CD14-positive monocyte (primary cell): ENCODE results near the gene FAM170B. TPM values are rescaled to one million over a fixed set of nuclear protein-coding genes. Genes with fewer than 3 reads are reported as not detected.

ENCODE experiments used
- DNase-seq, 3 donors: peaks; one replicate each; pipeline ENCODE4 v3.0.0-alpha.2; 2011 to 2022
- H2AFZ ChIP-seq: 2 replicates; pipeline ENCODE4 v1.6.0; 2012; ENCODE audit warnings: mild to moderate bottlenecking, low read depth, low read length, inconsistent platforms; ENCODE audit not compliant: insufficient read depth, poor library complexity, severe bottlenecking
- H3K27ac ChIP-seq, 2 donors: 1 replicate in 1 of 2; 2 replicates in 1 of 2; pipeline ENCODE4 v1.5.1; 2012 to 2013; ENCODE audit warnings: low read length in 2 of 2, control low read depth in 1 of 2, inconsistent platforms in 1 of 2, low read depth in 1 of 2, mild to moderate bottlenecking in 1 of 2
- H3K27me3 ChIP-seq, 2 donors: one replicate each; pipeline versions ENCODE4 v1.6.0 to v1.6.1; 2011 to 2013; ENCODE audit warnings: low read length in 2 of 2; ENCODE audit not compliant: control insufficient read depth in 2 of 2, insufficient read depth in 2 of 2
- H3K36me3 ChIP-seq, 2 donors: replicated peaks in 1 of 2; 1 replicate in 1 of 2; 2 replicates in 1 of 2; pipeline versions ENCODE4 v1.5.1 to v1.6.1; 2012 to 2013; ENCODE audit warnings: low read length in 2 of 2, control low read depth in 1 of 2, inconsistent platforms in 1 of 2, mild to moderate bottlenecking in 1 of 2; ENCODE audit not compliant: insufficient read depth in 2 of 2, control insufficient read depth in 1 of 2
- H3K4me1 ChIP-seq, 2 donors: 1 replicate in 1 of 2; 2 replicates in 1 of 2; pipeline versions ENCODE4 v1.5.1 to v1.6.1; 2012 to 2013; ENCODE audit warnings: low read length in 2 of 2, control low read depth in 1 of 2, inconsistent platforms in 1 of 2, mild to moderate bottlenecking in 1 of 2, moderate library complexity in 1 of 2; ENCODE audit not compliant: insufficient read depth in 2 of 2, control insufficient read depth in 1 of 2
- H3K4me2 ChIP-seq: replicated peaks from 2 replicates; pipeline ENCODE3; 2012; ENCODE audit warnings: low read length, moderate library complexity, mild to moderate bottlenecking; ENCODE audit not compliant: poor library complexity, severe bottlenecking; ENCODE audit errors: extremely low read depth
- H3K4me3 ChIP-seq, 3 experiments: fragments of 200-600 bp in 1 of 3; sonication (generic) in 1 of 3; replicated peaks in 1 of 3; 1 replicate in 2 of 3; 2 replicates in 1 of 3; pipeline ENCODE4 v1.5.1; 2011 to 2013; ENCODE audit warnings: low read length in 3 of 3, mild to moderate bottlenecking in 3 of 3, control low read depth in 2 of 3, low read depth in 2 of 3, inconsistent platforms in 1 of 3, moderate library complexity in 1 of 3
- H3K79me2 ChIP-seq: 2 replicates; pipeline ENCODE4 v1.6.0; 2012; ENCODE audit warnings: mild to moderate bottlenecking, control low read depth, inconsistent platforms, low read length, moderate library complexity; ENCODE audit not compliant: insufficient read depth
- H3K9ac ChIP-seq: 2 replicates; pipeline ENCODE4 v1.6.0; 2017; ENCODE audit warnings: low read length, mild to moderate bottlenecking; ENCODE audit not compliant: insufficient read depth, poor library complexity, severe bottlenecking
- H3K9me3 ChIP-seq, 2 donors: replicated peaks in 1 of 2; 1 replicate in 1 of 2; 2 replicates in 1 of 2; pipeline versions ENCODE4 v1.5.1 to v1.6.1; 2012 to 2013; ENCODE audit warnings: low read length in 2 of 2, control low read depth in 1 of 2; ENCODE audit not compliant: control insufficient read depth in 1 of 2, insufficient read depth in 1 of 2
- H4K20me1 ChIP-seq: 2 replicates; pipeline ENCODE4 v1.6.0; 2012; ENCODE audit warnings: mild to moderate bottlenecking, low read length, control low read depth, moderate library complexity; ENCODE audit not compliant: insufficient read depth
- H3K27ac Mint-ChIP-seq, 7 donors: one replicate each; pipeline ENCODE4 v1.8.0; 2020; ENCODE audit warnings: mild to moderate bottlenecking in 7 of 7, mixed read lengths in 7 of 7, moderate library complexity in 6 of 7, inconsistent platforms in 2 of 7
- H3K27me3 Mint-ChIP-seq, 3 donors: one replicate each; pipeline ENCODE4 v1.8.0; 2021 to 2022; ENCODE audit warnings: low read depth in 3 of 3, mild to moderate bottlenecking in 3 of 3, mixed read lengths in 3 of 3, moderate library complexity in 3 of 3, inconsistent platforms in 1 of 3
- H3K36me3 Mint-ChIP-seq, 2 donors: one replicate each; pipeline ENCODE4 v1.8.0; 2020; ENCODE audit warnings: mixed read lengths in 2 of 2, inconsistent platforms in 1 of 2, mild to moderate bottlenecking in 1 of 2
- H3K4me1 Mint-ChIP-seq: one replicate; pipeline ENCODE4 v1.8.0; 2020; ENCODE audit warnings: mild to moderate bottlenecking, mixed read lengths
- H3K4me3 Mint-ChIP-seq, 2 donors: one replicate each; pipeline ENCODE4 v1.8.0; 2020; ENCODE audit warnings: mild to moderate bottlenecking in 2 of 2, mixed read lengths in 2 of 2, moderate library complexity in 1 of 2
- H3K9me3 Mint-ChIP-seq, 7 donors: one replicate each; pipeline ENCODE4 v1.8.0; 2020 to 2022; ENCODE audit warnings: mixed read lengths in 7 of 7, mild to moderate bottlenecking in 6 of 7, moderate library complexity in 6 of 7, inconsistent platforms in 2 of 7
- CTCF ChIP-seq: fragments of 200-600 bp; IDR thresholded peaks from one replicate; pipeline ENCODE4 v1.8.0; 2022; ENCODE audit warnings: antibody characterized with exemption, mild to moderate bottlenecking
- WGBS: methylation state at CpG from one replicate; pipeline ENCODE4 v1.1.5; 2013; ENCODE audit warnings: missing lambda C conversion rate; ENCODE audit not compliant: insufficient coverage; 5-methylcytosine and 5-hydroxymethylcytosine counted together
- intact Hi-C, 2 donors: fragments of 100-400 bp; cut with micrococcal nuclease; formaldehyde crosslinking; loops; one replicate each; pipeline versions ENCODE4 v1.15.0 to v1.15.1; 2023
- polyA plus RNA-seq, 3 donors: library from polyadenylated mRNA; depleted of rRNA in 1 of 3; unstranded in 2 of 3; stranded (reverse) in 1 of 3; fragments of 300-500 nt in 2 of 3; fragments of >200 nt in 1 of 3; fragmentation: Illumina TruSeq in 2 of 3; gene quantifications; 1 replicate in 2 of 3; 2 replicates in 1 of 3; pipeline ENCODE4 v1.2.3, GENCODE V29; 2012 to 2021

The FAM170B gene
- polyA plus RNA-seq, 3 donors = not detected

DNA sequence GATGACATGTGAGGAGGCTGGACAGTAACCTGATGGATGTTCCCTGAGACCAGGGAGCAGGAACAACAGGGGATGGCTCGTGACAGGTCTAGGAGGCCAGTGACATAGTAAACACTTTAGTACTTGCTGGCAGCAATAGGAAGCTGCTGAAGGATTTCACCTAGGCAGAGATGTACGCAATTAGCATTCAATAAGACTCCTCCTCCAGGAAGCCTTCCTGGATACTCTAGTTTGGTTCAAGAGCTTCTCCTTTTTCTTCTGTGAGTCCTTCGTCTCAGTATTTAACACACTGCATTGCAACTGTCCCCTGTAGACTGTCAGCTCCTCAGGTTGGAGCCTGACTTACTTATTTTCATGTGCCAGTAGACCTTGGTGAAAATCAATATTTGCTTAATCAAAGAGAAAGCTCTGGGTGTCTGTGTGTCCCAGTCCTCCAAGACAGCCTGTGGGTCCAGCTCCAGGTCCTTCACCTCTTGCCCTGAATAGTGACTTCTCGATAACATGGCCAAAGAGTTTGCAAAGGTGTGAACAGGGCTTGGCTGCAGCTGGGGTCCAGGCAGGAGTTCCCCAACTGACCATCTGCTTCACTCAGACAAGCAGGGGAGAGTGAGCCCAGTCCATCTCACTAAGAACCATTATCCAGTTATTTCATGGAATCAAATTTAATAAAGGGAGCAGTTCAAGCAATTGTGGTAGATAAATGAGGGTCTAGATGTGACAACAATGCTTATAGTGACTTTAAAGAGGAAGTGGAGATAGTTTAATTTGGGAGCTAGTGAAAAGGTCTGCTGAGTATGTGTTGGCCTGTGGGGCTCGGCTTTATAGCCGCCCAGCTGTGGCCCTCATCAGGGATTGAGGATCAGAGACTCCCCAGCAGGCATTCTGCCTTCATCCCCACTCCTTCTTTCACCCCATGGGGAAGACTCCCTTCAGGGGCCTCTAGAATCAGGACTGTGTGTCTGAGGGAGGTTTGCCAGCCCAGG lies 45.0 kb upstream of the FAM170B start:
- Mint-ChIP-seq H3K4me3 (no peak overlapping the region), H3K27ac (peak overlapping the region; percentile 95 to 99 (median 96)), H3K4me1 (peaks cover 55% of the 10 kb centered on the region), H3K36me3 (peaks cover 8 to 18% of the 10 kb centered on the region in 2 donors), H3K9me3 (no peaks in the 10 kb centered on the region), H3K27me3 (peaks cover 0 to 11% (median 3%) of the 10 kb centered on the region in 3 donors)
- no peaks in the 10 kb centered on the region for H3K27me3 ChIP-seq
- no peaks in the 10 kb centered on the region for H3K36me3 ChIP-seq
- no peak overlapping the region for H2AFZ ChIP-seq
- H4K20me1 ChIP-seq = no peaks in the 10 kb centered on the region
- WGBS = 90% methylated on average over 1 of the region's 6 CpGs
- H3K9ac ChIP-seq = no peak overlapping the region
- no peak overlapping the region for H3K4me3 ChIP-seq
- intact Hi-C loops = loop anchor here (5.0 to 10.0 kb wide), 2 partner anchors 104 to 136 kb away; no protein-coding TSS in a partner anchor
- no peak for TF ChIP-seq CTCF
- no peaks in the 10 kb centered on the region for H3K79me2 ChIP-seq
- no peaks in the 10 kb centered on the region for H3K9me3 ChIP-seq
- H3K27ac ChIP-seq = peak overlapping the region in 1 of 2 donors; percentile 93
- H3K4me2 ChIP-seq = no peak overlapping the region
- DNase-seq = peak in 1 of 3 donors; percentile 41
- H3K4me1 ChIP-seq = peaks cover 40 to 46% of the 10 kb centered on the region in 2 donors

GRCh38 chr10:49177391-49178355 lies 43.9 kb upstream of the FAM170B start:
- peak overlapping the region; percentile 74 to 93 for H3K27ac ChIP-seq
- Mint-ChIP-seq H3K27ac (peak overlapping the region; percentile 95 to 99 (median 96)), H3K36me3 (peaks cover 8 to 18% of the 10 kb centered on the region in 2 donors), H3K27me3 (peaks cover 0 to 11% (median 3%) of the 10 kb centered on the region in 3 donors), H3K9me3 (no peaks in the 10 kb centered on the region), H3K4me1 (peaks cover 55% of the 10 kb centered on the region), H3K4me3 (peak overlapping the region; percentile 65 to 79)
- H3K27me3 ChIP-seq = no peaks in the 10 kb centered on the region
- peak overlapping the region; percentile 17 for H3K4me2 ChIP-seq
- H3K9me3 ChIP-seq = no peaks in the 10 kb centered on the region
- H3K79me2 ChIP-seq = no peaks in the 10 kb centered on the region
- H3K4me3 ChIP-seq = no peak overlapping the region
- 49% methylated on average over 7 of the region's 9 CpGs for WGBS
- H3K36me3 ChIP-seq = no peaks in the 10 kb centered on the region
- peak overlapping the region; percentile 56 for H3K9ac ChIP-seq
- no peak for TF ChIP-seq CTCF
- no peaks in the 10 kb centered on the region for H4K20me1 ChIP-seq
- peak overlapping the region; percentile 27 for H2AFZ ChIP-seq
- peak; percentile 96 to 99 (median 98) for DNase-seq
- intact Hi-C loops = loop anchor here (1.0 to 10.0 kb wide), 3 partner anchors 13 to 137 kb away; no protein-coding TSS in a partner anchor
- peaks cover 38 to 43% of the 10 kb centered on the region in 2 donors for H3K4me1 ChIP-seq
